ENCODE data around the gene SOX6.

The SOX6 gene

DNA sequence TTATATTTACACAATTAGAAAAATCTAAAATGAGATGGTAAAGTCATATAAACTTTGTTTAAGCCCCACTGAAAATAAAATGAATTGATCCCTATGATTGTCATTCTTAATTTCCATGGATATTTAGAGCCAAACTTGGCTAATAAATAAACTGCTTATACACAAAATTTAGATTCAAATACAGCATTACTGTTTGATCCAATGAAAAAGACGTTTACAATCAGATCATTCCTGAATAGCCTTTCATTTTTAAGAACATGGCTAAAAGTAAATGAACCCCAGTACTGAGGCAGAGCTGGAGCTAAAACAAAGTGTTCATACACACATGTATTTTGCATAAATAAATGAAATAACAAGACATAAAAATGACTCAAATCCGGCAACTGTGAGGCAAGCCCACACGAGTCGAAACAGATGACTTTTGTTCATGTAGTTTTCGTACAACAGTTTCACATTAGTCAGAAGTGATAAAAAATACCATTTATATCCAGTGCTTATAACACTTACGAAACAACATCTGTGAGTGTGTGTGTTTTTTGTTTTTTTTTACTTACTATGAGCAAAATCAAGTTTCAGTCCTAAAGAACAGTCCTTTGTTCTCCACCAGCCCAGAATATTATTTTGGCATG lies 386.5 kb downstream of the SOX6 start:
- H3K4me3 ChIP-seq, result peak overlapping the region; percentile 15 to 29
- intact Hi-C loops (cut with DNase I; ENCODE audit: low total_unique reads), result loop anchor here (5.0 kb wide), 1 partner anchor 632 kb away; no protein-coding TSS in a partner anchor
- peaks cover 0 to 33% (median 17%) of the 10 kb centered on the region in 4 donors for H3K4me1 ChIP-seq
- peak overlapping the region; percentile 79 to 81 for H3K27ac ChIP-seq
- no peaks in the 10 kb centered on the region for H3K27me3 ChIP-seq
- H3K36me3 ChIP-seq, result no peaks in the 10 kb centered on the region
- no peaks in the 10 kb centered on the region for H3K9me3 ChIP-seq
- TF ChIP-seq, protein P1, sequence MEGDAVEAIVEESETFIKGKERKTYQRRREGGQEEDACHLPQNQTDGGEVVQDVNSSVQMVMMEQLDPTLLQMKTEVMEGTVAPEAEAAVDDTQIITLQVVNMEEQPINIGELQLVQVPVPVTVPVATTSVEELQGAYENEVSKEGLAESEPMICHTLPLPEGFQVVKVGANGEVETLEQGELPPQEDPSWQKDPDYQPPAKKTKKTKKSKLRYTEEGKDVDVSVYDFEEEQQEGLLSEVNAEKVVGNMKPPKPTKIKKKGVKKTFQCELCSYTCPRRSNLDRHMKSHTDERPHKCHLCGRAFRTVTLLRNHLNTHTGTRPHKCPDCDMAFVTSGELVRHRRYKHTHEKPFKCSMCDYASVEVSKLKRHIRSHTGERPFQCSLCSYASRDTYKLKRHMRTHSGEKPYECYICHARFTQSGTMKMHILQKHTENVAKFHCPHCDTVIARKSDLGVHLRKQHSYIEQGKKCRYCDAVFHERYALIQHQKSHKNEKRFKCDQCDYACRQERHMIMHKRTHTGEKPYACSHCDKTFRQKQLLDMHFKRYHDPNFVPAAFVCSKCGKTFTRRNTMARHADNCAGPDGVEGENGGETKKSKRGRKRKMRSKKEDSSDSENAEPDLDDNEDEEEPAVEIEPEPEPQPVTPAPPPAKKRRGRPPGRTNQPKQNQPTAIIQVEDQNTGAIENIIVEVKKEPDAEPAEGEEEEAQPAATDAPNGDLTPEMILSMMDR (IDR thresholded peaks at IDR 0.05), result no peak
- no peak for DNase-seq

DNA sequence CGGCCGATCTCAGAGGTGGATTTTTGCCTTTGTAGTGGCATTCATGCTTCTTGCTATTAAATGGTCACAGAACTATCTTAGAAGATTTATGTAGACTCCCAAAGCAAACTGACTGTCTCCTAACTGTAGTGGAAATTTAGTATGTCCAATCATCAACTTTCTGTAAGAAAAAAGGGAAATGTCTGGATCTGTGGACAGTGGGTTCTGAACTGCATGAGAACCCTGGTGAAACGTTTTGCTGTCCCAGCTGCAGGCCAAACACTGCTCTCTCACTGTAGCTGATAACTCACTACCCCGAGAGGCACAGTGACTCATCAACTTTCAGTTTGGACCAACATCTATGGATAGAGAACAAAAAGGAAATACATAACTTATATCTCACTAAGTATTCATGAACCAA lies 387.1 kb downstream of the SOX6 start:
- intact Hi-C loops (cut with DNase I; ENCODE audit: low total_unique reads), result loop anchor here (5.0 kb wide), 1 partner anchor 633 kb away; no protein-coding TSS in a partner anchor
- TF ChIP-seq, protein P1 (IDR thresholded peaks at IDR 0.05), result no peak
- no peaks in the 10 kb centered on the region for H3K9me3 ChIP-seq
- peak overlapping the region; percentile 79 to 81 for H3K27ac ChIP-seq
- H3K4me3 ChIP-seq, result peak overlapping the region; percentile 15 to 29
- DNase-seq, result peak; percentile 64 to 83
- H3K27me3 ChIP-seq, result no peaks in the 10 kb centered on the region
- H3K36me3 ChIP-seq, result no peaks in the 10 kb centered on the region
- peaks cover 0 to 33% (median 17%) of the 10 kb centered on the region in 4 donors for H3K4me1 ChIP-seq

DNA sequence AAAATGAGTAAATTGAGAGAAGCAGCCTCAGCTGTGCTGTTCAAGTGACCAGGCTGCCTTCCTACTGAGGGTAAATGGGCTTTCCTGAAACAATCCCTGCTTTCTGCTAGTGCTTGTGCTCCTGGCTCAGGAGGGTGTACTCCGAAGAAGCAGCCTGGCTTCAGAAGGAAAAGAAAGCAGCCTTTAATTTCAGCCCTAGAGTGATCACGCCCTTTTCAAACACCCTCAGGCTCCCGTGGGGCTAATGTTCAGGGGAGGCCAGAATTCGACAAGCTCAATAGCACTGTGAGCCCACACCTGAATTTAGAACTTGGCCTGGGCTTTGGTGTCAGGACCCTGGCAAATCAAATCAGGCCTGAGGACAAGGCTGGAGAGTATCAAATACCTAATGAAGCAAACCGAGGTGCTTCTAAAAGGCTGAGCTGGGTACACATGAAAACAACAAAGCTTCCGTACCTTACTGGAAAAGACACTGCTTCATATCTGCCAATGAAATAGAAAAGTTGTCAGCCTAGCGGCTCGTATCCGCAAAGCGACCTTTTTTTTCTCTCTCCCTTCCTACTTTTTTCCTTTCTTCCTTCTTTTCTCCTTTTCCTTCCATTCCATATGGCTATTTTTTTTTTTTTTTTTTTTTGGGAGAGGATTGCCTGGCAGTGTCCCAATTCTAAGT lies 387.8 kb downstream of the SOX6 start:
- intact Hi-C loops (cut with DNase I; ENCODE audit: low total_unique reads), result loop anchor here (5.0 kb wide), 1 partner anchor 634 kb away; no protein-coding TSS in a partner anchor
- no peak for DNase-seq
- TF ChIP-seq, protein P1 (IDR thresholded peaks at IDR 0.05), result no peak
- Histone ChIP-seq H3K4me1 (peaks cover 0 to 33% (median 17%) of the 10 kb centered on the region in 4 donors), H3K27me3 (no peaks in the 10 kb centered on the region), H3K4me3 (no peak overlapping the region), H3K27ac (peak overlapping the region; percentile 79 to 81), H3K36me3 (no peaks in the 10 kb centered on the region), H3K9me3 (no peaks in the 10 kb centered on the region)

DNA sequence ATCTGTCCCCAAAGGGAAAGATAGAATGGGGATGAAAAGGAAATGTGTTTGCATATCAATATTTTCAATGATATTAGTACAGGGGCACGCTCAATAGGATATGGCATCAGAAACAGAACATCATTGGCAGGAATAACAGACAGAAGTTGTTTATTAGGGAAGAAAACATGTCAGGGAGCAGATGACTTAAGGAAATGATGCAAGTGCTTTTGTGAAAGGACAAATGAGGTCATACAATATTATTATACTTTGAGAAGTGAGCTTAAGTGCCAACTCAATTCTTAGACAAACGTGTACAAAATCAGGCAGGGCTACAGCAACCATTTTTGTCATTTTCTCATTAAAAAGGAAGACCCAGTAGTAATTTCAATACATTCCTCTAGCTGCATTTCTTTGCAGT lies 388.4 kb downstream of the SOX6 start:
- Histone ChIP-seq H3K4me1 (peaks cover 0 to 33% (median 17%) of the 10 kb centered on the region in 4 donors), H3K4me3 (no peak overlapping the region)

DNA sequence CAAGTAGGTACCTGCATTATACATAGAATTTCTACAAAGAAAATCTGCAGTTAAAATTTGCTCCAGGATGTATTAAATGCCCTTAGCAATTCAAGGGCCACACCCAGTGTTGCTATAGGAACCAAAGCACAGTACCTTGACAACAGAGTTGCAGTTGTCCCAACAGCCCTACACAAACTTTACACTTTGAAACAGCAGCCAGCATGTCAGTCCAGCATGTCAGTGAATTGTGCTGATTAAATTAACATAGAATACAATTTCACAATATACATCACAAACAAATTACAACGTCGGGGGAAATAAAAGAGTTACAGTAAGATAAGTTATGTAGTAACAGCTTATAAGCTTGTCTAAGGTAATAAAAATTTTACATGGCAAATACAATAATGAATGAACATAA lies 389.2 kb downstream of the SOX6 start:
- intact Hi-C loops (cut with DNase I; ENCODE audit: low total_unique reads), result loop anchor here (5.0 kb wide), 1 partner anchor 635 kb away; no protein-coding TSS in a partner anchor
- Histone ChIP-seq H3K4me1 (peaks cover 0 to 33% (median 17%) of the 10 kb centered on the region in 4 donors), H3K9me3 (no peaks in the 10 kb centered on the region), H3K4me3 (no peak overlapping the region), H3K27ac (peak overlapping the region; percentile 79 to 81), H3K27me3 (no peaks in the 10 kb centered on the region), H3K36me3 (no peaks in the 10 kb centered on the region)
- no peak for DNase-seq
- TF ChIP-seq, protein P1 (IDR thresholded peaks at IDR 0.05), result no peak

More for the DNA sequence above, 388.4 kb downstream of the SOX6 start:
- no peaks in the 10 kb centered on the region for H3K27me3 ChIP-seq
- intact Hi-C loops (cut with DNase I; ENCODE audit: low total_unique reads), result loop anchor here (5.0 kb wide), 1 partner anchor 634 kb away; no protein-coding TSS in a partner anchor
- DNase-seq, result no peak
- H3K27ac ChIP-seq, result peak overlapping the region; percentile 79 to 81
- no peaks in the 10 kb centered on the region for H3K9me3 ChIP-seq
- H3K36me3 ChIP-seq, result no peaks in the 10 kb centered on the region
- TF ChIP-seq, protein P1 (IDR thresholded peaks at IDR 0.05), result no peak

All from tibial artery (tissue), 4 donors.